22Rv1 (cell line): ENCODE measurements around the gene ASAP2.

Experiments
- CTCF ChIP-seq: fragments of 450-650 bp; IDR thresholded peaks from 2 replicates; pipeline ENCODE4 v1.5.1; 2017; ENCODE audit warnings: mild to moderate bottlenecking
- ZFX ChIP-seq: fragments of 450-650 bp; IDR thresholded peaks from 2 replicates; pipeline ENCODE4 v1.6.1; 2017; ENCODE audit warnings: antibody characterized with exemption, borderline replicate concordance

GRCh38 chr2:9261231-9261883 is 54.7 kb downstream of the ASAP2 start:
- TF ChIP-seq CTCF = no peak
- TF ChIP-seq ZFX = no peak
